Keratinocyte (primary cell): ENCODE measurements around the gene FRMPD1.

Experiments
- EZH2 ChIP-seq: IDR thresholded peaks from one replicate; pipeline ENCODE4 v1.6.1; 2012; ENCODE audit warnings: inconsistent platforms, mild to moderate bottlenecking, low read length, moderate library complexity
- TF ChIP-seq, protein P1 (sequence below), 3 experiments: IDR thresholded peaks in 1 of 3; conservative IDR thresholded peaks in 1 of 3; optimal IDR thresholded peaks in 1 of 3; 2 replicates in 2 of 3; 3 replicates in 1 of 3; pipeline versions ENCODE3 to v1.5.1; 2011; ENCODE audit warnings: low read length in 3 of 3, mild to moderate bottlenecking in 3 of 3, moderate library complexity in 2 of 3, control low read depth in 1 of 3, inconsistent platforms in 1 of 3; ENCODE audit not compliant: insufficient read depth in 2 of 3; ENCODE audit errors: extremely low read depth in 1 of 3

DNA sequence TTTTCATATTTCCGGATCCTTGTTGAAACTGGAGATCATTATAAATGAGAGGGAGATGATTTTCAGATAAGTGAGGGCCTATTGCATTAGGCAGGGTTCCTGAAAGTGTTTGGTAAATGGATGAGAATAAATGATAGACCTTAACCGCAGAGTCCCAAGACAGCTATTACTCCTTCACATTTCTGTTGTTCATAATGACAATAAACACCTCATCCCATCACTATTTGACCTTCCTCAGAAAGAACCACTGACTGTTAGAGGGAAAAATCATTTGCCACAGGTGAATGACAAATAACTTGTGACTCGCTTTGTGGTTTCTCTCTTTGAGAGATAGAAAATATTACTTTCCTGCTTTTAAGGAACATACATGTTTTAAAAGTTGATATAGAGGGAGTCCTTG, 55.5 kb downstream of the FRMPD1 start:
- no peak for TF ChIP-seq EZH2
- TF ChIP-seq, protein P1, sequence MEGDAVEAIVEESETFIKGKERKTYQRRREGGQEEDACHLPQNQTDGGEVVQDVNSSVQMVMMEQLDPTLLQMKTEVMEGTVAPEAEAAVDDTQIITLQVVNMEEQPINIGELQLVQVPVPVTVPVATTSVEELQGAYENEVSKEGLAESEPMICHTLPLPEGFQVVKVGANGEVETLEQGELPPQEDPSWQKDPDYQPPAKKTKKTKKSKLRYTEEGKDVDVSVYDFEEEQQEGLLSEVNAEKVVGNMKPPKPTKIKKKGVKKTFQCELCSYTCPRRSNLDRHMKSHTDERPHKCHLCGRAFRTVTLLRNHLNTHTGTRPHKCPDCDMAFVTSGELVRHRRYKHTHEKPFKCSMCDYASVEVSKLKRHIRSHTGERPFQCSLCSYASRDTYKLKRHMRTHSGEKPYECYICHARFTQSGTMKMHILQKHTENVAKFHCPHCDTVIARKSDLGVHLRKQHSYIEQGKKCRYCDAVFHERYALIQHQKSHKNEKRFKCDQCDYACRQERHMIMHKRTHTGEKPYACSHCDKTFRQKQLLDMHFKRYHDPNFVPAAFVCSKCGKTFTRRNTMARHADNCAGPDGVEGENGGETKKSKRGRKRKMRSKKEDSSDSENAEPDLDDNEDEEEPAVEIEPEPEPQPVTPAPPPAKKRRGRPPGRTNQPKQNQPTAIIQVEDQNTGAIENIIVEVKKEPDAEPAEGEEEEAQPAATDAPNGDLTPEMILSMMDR (optimal IDR thresholded peaks at IDR 0.05 in 1 of 3, IDR thresholded peaks at IDR 0.05 in 1 of 3, conservative IDR thresholded peaks at IDR 0.05 in 1 of 3; ENCODE audit: extremely low read depth in 1 of 3, insufficient read depth in 2 of 3, low read length in 3 of 3): no peak
